HG03039 (cell line): ENCODE results near the gene FBLN2.

Experiments
- ATAC-seq: cut with Tn5 transposase; IDR thresholded peaks from one replicate; pipeline ENCODE4 v1.9.1; 2021; ENCODE audit warnings: mild to moderate bottlenecking, moderate library complexity; ENCODE audit not compliant: unreplicated experiment

The FBLN2 gene

GRCh38 chr3:13636874-13637273 lies 87.9 kb downstream of the FBLN2 start:
- no peak for ATAC-seq

DNA sequence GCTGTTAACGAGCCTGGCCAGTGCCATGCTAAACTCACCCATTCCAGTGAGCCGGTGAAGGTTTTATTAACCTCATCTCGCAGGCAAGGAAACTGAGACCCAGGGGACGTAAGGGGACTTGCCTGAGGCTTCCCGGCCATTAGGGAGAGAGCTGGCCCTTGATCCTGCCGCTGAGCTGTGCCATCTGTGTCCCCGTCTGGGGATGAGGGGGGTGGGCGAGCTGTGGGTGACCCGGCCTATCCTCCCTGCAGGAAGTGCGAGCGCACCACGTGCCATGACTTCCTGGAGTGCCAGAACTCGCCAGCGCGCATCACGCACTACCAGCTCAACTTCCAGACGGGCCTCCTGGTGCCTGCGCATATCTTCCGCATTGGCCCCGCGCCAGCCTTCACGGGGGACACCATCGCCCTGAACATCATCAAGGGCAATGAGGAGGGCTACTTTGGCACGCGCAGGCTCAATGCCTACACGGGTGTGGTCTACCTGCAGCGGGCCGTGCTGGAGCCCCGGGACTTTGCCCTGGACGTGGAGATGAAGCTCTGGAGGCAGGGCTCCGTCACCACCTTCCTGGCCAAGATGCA lies 88.5 kb downstream of the FBLN2 start:
- ATAC-seq: no peak

DNA sequence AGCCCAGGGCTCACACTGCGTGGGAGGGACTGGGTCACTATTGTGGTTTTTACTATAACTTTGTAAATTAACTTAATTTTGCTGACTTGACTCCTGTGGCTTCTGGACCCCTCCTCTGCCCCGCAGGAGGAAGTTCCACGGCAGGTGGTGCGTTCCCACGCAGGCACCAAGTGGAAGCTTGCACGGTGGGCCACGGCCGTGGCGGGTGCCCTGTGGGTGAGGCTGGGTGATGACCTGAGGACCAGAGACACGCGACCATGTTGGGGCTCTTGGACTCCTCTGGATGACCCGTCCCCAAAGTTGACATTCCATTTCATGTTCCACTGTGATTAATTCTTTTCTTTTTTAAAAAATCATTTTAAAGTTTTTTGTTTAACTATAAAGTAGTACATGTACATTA lies 89.0 kb downstream of the FBLN2 start:
- no peak for ATAC-seq

GRCh38 chr3:13638927-13639326 lies 90.0 kb downstream of the FBLN2 start:
- no peak for ATAC-seq

- no peak for ATAC-seq
These were observed 93.7 kb downstream of the FBLN2 start for GRCh38 chr3:13642597-13642996.

GRCh38 chr3:13644341-13645117 lies 95.6 kb downstream of the FBLN2 start:
- no peak for ATAC-seq

DNA sequence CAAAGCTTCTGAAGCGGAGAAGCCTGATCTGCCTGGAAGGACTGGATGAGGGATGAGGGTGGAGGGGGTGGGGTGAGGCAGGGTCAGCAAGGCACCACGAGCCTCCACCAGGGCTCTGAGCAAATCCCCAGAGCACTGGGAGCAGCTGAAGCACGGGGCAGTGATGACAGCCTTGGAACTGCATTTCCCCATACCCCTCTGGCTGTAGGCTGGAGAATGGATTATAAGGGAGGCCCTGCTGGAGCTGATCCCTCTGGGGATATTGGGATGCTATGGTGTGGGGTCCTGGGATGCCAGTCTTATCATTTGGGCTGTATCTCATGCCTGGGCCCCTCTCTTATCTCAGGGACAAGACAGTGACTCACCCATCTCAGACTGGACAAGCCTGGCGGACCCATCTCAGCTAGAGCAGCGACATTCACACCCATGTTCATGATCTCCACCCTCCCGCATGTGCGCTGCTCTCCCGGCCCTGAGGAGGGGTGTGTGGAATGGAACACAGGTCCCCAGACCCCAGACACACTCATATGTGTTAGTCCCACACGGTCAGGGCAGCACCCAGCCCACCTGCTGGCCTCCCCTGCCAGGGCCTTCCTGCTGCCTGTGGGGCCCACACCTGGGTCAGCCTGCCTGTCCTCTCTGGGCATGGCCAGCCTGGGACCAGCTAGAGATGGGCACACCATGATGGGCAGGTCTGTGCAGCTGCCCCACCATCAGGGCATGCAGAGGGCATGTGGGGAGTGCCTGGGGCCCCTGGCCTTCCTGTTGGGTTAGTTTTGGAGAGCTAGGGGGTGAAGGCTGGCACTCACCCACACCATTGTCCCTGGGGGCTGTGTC lies 97.1 kb downstream of the FBLN2 start:
- ATAC-seq: no peak

GRCh38 chr3:13647298-13648059 lies 98.6 kb downstream of the FBLN2 start:
- no peak for ATAC-seq

- ATAC-seq: no peak
These were observed 99.4 kb downstream of the FBLN2 start for GRCh38 chr3:13648060-13649001.

GRCh38 chr3:13650210-13651056 lies 101.5 kb downstream of the FBLN2 start:
- ATAC-seq: no peak

GRCh38 chr3:13651057-13651400 lies 102.1 kb downstream of the FBLN2 start:
- no peak for ATAC-seq

DNA sequence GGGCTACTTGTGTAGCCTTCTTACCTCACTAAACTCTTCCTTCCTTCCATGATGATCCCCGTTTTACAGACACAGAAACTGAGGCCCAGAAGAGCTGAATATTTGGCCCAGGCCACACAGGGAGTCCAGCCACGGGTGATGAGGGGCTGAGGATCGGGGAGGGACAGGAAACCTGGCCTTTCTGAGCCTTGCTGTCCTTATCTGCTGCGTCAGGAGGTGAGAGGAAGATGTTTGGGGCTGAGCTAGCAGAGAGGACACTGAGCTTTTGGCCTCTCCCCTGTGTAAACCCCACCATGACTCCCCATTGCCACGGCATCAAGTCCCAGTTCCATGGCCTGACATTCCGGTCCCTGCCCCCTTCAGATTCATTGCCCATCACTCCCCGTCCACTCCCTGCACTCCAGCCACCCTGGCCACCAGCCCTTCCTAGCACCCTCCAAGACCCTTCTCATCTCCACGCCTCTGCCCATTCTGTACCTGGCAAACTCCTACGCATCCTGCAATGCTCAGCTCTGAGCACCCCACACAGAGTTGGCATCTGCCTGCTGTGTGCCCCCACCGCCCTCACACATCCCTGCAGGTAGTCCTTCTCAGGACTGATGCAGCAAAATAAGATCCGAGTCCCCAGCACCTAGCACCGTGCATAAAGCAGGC lies 103.0 kb downstream of the FBLN2 start:
- no peak for ATAC-seq

GRCh38 chr3:13652728-13653127 lies 103.8 kb downstream of the FBLN2 start:
- ATAC-seq: no peak

DNA sequence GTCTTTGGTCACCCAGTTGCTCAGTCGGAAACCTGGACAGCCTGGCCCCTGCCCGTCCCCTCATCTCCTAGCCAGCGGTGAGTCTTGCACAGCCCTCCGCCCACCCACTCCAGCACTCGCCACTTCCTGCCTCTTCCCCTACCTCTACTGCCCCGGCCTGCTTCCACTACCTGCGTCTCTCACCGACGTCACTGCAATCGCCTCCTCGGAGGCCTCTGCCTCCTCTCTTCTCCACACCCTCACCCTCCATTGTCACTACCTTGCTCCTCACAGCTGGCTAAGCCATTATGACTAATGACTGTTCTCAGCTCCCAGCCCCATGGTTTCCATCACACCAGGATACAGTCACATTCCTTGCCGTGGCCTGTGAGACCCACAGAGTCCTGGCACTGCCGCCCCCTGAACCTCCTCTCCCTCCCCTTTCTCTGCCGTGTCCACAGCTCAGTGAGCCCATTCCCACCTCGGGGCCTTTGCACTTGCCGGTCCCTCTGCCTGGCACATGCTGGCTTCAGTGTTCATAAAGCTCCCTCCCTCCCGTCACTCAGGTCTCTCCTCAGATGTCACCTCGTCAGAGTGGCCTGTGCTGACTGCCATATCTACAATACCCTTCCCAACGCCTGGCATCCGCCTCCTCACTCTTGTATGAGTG lies 104.8 kb downstream of the FBLN2 start:
- no peak for ATAC-seq

GRCh38 chr3:13654330-13655060 lies 105.6 kb downstream of the FBLN2 start:
- no peak for ATAC-seq

DNA sequence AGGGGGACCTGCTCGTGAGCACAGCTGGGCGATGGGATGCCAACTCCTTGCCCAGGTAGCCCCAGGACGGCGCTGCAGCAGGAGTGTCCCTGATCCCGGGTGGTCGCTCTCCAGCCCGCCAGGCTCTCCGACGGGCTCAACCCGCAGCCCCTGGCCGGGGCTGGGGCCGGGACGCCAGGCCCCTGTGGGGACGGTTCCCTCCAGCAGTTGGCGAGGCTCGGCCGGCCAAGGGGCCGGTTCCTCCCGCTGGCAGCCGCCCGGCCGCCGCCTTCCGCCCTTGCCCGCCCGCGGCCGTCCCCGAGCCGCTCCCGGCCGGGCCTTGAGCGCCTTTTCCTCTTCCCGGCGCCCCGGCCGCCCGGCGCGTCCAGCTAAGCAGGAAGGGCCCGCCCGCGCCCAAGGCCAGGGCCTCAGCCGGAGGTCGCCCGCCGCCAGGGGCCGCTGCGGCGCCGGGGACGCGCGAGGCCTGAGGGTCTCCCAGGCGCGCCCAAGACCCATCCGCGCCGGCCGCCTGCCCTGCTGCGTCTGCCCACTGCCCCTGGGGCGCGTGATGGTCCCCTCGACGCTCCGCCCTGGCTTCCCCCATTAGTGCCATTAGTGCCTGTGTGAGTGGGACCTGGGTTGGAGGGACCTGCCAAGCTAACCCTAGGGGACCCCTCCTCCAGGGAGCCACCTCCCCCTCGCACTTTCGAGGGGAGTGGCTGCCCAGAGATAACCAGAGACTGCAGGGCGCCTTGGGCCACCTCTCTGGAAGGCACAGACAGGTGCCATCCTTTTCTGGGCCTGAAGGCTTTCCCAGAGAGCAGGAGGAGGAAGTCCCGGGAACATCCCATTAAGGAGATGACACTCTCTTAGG lies 106.4 kb downstream of the FBLN2 start:
- ATAC-seq: no peak
